GM12872 (cell line): ENCODE results near the gene RUNX1.

Source experiments
- CTCF ChIP-seq: IDR thresholded peaks from 3 replicates; pipeline ENCODE4 v1.5.1; 2011; ENCODE audit warnings: low read depth, mild to moderate bottlenecking, low read length, moderate library complexity; ENCODE audit not compliant: insufficient read depth

The RUNX1 gene

GRCh38 chr21:34799092-34799491 is 250.0 kb downstream of the RUNX1 start:
- no peak for TF ChIP-seq CTCF

- no peak for TF ChIP-seq CTCF
Observed at GRCh38 chr21:34797921-34798535, 251.1 kb downstream of the RUNX1 start.

GRCh38 chr21:34797201-34797525 is 251.9 kb downstream of the RUNX1 start:
- no peak for TF ChIP-seq CTCF

GRCh38 chr21:34796518-34797200 is 252.4 kb downstream of the RUNX1 start:
- no peak for TF ChIP-seq CTCF

- no peak for TF ChIP-seq CTCF
Observed at GRCh38 chr21:34795548-34796180, 253.4 kb downstream of the RUNX1 start.

- no peak for TF ChIP-seq CTCF
Observed at GRCh38 chr21:34795175-34795547, 253.9 kb downstream of the RUNX1 start.

GRCh38 chr21:34794686-34795085 is 254.4 kb downstream of the RUNX1 start:
- TF ChIP-seq CTCF: no peak
